ENCODE results near the gene CACNA1C.

DNA sequence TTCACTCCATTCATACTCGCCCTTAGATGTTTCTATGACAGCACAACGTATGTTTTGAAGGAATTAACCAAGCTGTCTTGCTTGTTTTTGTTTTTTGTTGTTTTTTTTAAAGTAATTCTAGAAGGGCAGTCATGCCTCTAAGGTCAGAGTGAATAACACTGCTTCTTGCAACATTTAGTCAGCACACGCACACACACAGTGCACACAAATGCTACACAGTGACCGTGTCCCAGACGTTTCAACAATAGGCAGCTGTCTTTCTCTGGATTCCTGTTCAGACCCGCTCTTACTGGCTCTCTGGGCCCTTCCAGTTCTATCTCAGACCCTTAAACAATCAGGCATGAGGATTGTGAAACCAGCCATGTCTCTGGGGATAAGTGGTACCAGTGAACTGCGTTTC is 391.0 kb downstream of the CACNA1C start:
- TF ChIP-seq, protein P1, sequence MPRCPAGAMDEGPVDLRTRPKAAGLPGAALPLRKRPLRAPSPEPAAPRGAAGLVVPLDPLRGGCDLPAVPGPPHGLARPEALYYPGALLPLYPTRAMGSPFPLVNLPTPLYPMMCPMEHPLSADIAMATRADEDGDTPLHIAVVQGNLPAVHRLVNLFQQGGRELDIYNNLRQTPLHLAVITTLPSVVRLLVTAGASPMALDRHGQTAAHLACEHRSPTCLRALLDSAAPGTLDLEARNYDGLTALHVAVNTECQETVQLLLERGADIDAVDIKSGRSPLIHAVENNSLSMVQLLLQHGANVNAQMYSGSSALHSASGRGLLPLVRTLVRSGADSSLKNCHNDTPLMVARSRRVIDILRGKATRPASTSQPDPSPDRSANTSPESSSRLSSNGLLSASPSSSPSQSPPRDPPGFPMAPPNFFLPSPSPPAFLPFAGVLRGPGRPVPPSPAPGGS (IDR thresholded peaks at IDR 0.05; ENCODE audit: borderline replicate concordance, insufficient read depth, low read depth, low read length, poor library complexity, severe bottlenecking), result no peak
- TF ChIP-seq EP300 (IDR thresholded peaks at IDR 0.05; ENCODE audit: borderline replicate concordance in 1 of 2, control insufficient read depth in 1 of 2, low read depth in 2 of 2, low read length in 2 of 2), result no peak
- no peak for TF ChIP-seq MXI1 (IDR thresholded peaks at IDR 0.05; ENCODE audit: low read depth, low read length)
- no peak for TF ChIP-seq NR2C1 (IDR thresholded peaks at IDR 0.05)
- TF ChIP-seq, protein P2, sequence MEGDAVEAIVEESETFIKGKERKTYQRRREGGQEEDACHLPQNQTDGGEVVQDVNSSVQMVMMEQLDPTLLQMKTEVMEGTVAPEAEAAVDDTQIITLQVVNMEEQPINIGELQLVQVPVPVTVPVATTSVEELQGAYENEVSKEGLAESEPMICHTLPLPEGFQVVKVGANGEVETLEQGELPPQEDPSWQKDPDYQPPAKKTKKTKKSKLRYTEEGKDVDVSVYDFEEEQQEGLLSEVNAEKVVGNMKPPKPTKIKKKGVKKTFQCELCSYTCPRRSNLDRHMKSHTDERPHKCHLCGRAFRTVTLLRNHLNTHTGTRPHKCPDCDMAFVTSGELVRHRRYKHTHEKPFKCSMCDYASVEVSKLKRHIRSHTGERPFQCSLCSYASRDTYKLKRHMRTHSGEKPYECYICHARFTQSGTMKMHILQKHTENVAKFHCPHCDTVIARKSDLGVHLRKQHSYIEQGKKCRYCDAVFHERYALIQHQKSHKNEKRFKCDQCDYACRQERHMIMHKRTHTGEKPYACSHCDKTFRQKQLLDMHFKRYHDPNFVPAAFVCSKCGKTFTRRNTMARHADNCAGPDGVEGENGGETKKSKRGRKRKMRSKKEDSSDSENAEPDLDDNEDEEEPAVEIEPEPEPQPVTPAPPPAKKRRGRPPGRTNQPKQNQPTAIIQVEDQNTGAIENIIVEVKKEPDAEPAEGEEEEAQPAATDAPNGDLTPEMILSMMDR (IDR thresholded peaks at IDR 0.05 in 2 of 3, conservative IDR thresholded peaks at IDR 0.05 in 1 of 3; ENCODE audit: control insufficient read depth in 2 of 3, extremely low read depth in 1 of 3, insufficient read depth in 1 of 3, low read depth in 3 of 3, low read length in 3 of 3), result no peak
- TF ChIP-seq, protein P3, sequence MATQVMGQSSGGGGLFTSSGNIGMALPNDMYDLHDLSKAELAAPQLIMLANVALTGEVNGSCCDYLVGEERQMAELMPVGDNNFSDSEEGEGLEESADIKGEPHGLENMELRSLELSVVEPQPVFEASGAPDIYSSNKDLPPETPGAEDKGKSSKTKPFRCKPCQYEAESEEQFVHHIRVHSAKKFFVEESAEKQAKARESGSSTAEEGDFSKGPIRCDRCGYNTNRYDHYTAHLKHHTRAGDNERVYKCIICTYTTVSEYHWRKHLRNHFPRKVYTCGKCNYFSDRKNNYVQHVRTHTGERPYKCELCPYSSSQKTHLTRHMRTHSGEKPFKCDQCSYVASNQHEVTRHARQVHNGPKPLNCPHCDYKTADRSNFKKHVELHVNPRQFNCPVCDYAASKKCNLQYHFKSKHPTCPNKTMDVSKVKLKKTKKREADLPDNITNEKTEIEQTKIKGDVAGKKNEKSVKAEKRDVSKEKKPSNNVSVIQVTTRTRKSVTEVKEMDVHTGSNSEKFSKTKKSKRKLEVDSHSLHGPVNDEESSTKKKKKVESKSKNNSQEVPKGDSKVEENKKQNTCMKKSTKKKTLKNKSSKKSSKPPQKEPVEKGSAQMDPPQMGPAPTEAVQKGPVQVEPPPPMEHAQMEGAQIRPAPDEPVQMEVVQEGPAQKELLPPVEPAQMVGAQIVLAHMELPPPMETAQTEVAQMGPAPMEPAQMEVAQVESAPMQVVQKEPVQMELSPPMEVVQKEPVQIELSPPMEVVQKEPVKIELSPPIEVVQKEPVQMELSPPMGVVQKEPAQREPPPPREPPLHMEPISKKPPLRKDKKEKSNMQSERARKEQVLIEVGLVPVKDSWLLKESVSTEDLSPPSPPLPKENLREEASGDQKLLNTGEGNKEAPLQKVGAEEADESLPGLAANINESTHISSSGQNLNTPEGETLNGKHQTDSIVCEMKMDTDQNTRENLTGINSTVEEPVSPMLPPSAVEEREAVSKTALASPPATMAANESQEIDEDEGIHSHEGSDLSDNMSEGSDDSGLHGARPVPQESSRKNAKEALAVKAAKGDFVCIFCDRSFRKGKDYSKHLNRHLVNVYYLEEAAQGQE (IDR thresholded peaks at IDR 0.05; ENCODE audit: low read depth, low read length), result no peak
- TF ChIP-seq PAX5 (IDR thresholded peaks at IDR 0.05; ENCODE audit: borderline replicate concordance, low read depth, low read length), result no peak
- no peak for TF ChIP-seq TCF12 (IDR thresholded peaks at IDR 0.05; ENCODE audit: low read depth, low read length)
- no peak for TF ChIP-seq POLR2A (IDR thresholded peaks at IDR 0.05; ENCODE audit: low read depth, low read length)
- TF ChIP-seq, protein P4, sequence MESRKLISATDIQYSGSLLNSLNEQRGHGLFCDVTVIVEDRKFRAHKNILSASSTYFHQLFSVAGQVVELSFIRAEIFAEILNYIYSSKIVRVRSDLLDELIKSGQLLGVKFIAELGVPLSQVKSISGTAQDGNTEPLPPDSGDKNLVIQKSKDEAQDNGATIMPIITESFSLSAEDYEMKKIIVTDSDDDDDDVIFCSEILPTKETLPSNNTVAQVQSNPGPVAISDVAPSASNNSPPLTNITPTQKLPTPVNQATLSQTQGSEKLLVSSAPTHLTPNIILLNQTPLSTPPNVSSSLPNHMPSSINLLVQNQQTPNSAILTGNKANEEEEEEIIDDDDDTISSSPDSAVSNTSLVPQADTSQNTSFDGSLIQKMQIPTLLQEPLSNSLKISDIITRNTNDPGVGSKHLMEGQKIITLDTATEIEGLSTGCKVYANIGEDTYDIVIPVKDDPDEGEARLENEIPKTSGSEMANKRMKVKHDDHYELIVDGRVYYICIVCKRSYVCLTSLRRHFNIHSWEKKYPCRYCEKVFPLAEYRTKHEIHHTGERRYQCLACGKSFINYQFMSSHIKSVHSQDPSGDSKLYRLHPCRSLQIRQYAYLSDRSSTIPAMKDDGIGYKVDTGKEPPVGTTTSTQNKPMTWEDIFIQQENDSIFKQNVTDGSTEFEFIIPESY (IDR thresholded peaks at IDR 0.05), result no peak
- no peak for TF ChIP-seq EGR1 (IDR thresholded peaks at IDR 0.05; ENCODE audit: borderline replicate concordance in 1 of 2, low read depth in 2 of 2, low read length in 2 of 2)

Data from GM12878 (cell line).